Heart left ventricle (tissue), 13 donors: Measurements from ENCODE around the gene PCNT.

Experiments
- POLR2A ChIP-seq, 2 donors: fragments of 450-650 bp; IDR thresholded peaks; one replicate each; pipeline ENCODE4 v1.6.1; 2017; ENCODE audit warnings: antibody characterized with exemption in 2 of 2, mild to moderate bottlenecking in 2 of 2, moderate library complexity in 2 of 2
- TF ChIP-seq, protein P1 (sequence below), 12 donors: fragments of 200-600 bp; sonication (generic) in 4 of 12; IDR thresholded peaks; one replicate each; pipeline versions ENCODE4 v1.5.0 to v1.8.0; 2018 to 2022; ENCODE audit warnings: antibody characterized with exemption in 12 of 12, mild to moderate bottlenecking in 5 of 12
- donor health status: ischemic (EF 13 %, LVEDD 7.1; RV severe dilation, severe dysfunction).
- donor health status: DM: no; HTN: yes; CAD: no.
- donor health status: DM: no; HTN: no; CAD: no.
- donor health status: ischemic (EF 25% LVEDD 6.9; RV normal size, moderate dysfunction).
- donor health status: ischemic (EF 25% LVEDD 5.7; RV mildly dilated, moderate dysfunction).
- donor health status: ischemic (EF 35%, LVEDD 5.7; RV mildly dilated, moderate dysfunction).
- donor health status: nonischemic (EF 11% LVEDD 7.7; RV severe dilation, severe dysfunction).
- donor health status: DM: yes; HTN: yes; CAD: no.
- donor health status: PGD.
- donor health status: ischemic (EF 29% LVEDD 5.4; RV normal size, mild dysfunction).
- donor health status: nonischemic (EF 23%, LVEDD 6.1; RV moderate dilation, normal function).

DNA sequence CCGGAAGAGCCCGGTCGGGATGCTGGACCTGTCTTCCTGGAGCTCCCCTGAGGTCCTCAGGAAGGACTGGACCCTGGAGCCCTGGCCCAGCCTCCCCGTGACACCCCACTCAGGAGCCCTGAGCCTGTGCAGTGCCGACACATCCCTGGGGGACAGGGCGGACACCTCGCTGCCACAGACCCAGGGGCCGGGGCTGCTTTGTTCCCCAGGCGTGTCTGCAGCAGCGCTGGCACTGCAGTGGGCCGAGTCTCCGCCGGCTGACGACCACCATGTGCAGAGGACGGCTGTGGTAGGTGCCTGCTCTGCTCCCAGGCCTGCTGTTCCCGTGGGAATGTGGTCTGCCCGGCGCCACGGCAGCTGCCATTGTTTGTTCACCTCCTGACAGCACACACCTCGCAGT lies 92.6 kb downstream of the PCNT start:
- TF ChIP-seq, protein P1, sequence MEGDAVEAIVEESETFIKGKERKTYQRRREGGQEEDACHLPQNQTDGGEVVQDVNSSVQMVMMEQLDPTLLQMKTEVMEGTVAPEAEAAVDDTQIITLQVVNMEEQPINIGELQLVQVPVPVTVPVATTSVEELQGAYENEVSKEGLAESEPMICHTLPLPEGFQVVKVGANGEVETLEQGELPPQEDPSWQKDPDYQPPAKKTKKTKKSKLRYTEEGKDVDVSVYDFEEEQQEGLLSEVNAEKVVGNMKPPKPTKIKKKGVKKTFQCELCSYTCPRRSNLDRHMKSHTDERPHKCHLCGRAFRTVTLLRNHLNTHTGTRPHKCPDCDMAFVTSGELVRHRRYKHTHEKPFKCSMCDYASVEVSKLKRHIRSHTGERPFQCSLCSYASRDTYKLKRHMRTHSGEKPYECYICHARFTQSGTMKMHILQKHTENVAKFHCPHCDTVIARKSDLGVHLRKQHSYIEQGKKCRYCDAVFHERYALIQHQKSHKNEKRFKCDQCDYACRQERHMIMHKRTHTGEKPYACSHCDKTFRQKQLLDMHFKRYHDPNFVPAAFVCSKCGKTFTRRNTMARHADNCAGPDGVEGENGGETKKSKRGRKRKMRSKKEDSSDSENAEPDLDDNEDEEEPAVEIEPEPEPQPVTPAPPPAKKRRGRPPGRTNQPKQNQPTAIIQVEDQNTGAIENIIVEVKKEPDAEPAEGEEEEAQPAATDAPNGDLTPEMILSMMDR (IDR thresholded peaks at IDR 0.05), result no peak
- no peak for TF ChIP-seq POLR2A (IDR thresholded peaks at IDR 0.05)
